DOHH2 (cell line): ENCODE results near the gene CACHD1.
A peak's percentile ranks its signal among the peaks of the same experiment; 100 is the strongest.

Source experiments
- H3F3A ChIP-seq: fragments of 200-600 bp; sonication (generic), shearing (Covaris generic); 2 replicates; pipeline ENCODE4 v1.6.0; 2016; ENCODE audit warnings: antibody characterized with exemption, mild to moderate bottlenecking; ENCODE audit not compliant: control insufficient read depth, insufficient read depth
- H3K27ac ChIP-seq: fragments of 200-600 bp; sonication (generic); 2 replicates; pipeline ENCODE4 v1.5.1; 2014; ENCODE audit warnings: low read depth, mild to moderate bottlenecking, low read length, moderate library complexity
- H3K27me3 ChIP-seq: fragments of 200-600 bp; sonication (generic); 2 replicates; pipeline ENCODE4 v1.6.1; 2014; ENCODE audit warnings: mild to moderate bottlenecking, low read length, mixed read lengths; ENCODE audit not compliant: control insufficient read depth
- H3K36me3 ChIP-seq: fragments of 200-600 bp; sonication (generic); 2 replicates; pipeline ENCODE4 v1.6.1; 2014; ENCODE audit warnings: mild to moderate bottlenecking, low read length, moderate library complexity, mixed read lengths; ENCODE audit not compliant: control insufficient read depth
- H3K4me1 ChIP-seq: fragments of 200-600 bp; sonication (generic); 2 replicates; pipeline ENCODE4 v1.6.1; 2014; ENCODE audit warnings: mild to moderate bottlenecking, low read length, mixed read lengths; ENCODE audit not compliant: control insufficient read depth
- H3K4me2 ChIP-seq: fragments of 200-600 bp; sonication (generic); 2 replicates; pipeline ENCODE4 v1.6.0; 2014; ENCODE audit warnings: mild to moderate bottlenecking, low read length, moderate library complexity
- H3K4me3 ChIP-seq: fragments of 200-600 bp; sonication (generic); 2 replicates; pipeline ENCODE4 v1.5.1; 2014; ENCODE audit warnings: mild to moderate bottlenecking, low read length, mixed read lengths
- H3K79me2 ChIP-seq: fragments of 200-600 bp; sonication (generic); 2 replicates; pipeline ENCODE4 v1.6.1; 2014; ENCODE audit warnings: mild to moderate bottlenecking, low read length, mixed read lengths; ENCODE audit not compliant: control insufficient read depth
- H3K9me2 ChIP-seq: fragments of 200-600 bp; sonication (generic); replicated peaks from 2 replicates; pipeline ENCODE4 v1.6.1; 2014; ENCODE audit warnings: mild to moderate bottlenecking, low read length, mixed read lengths; ENCODE audit not compliant: control insufficient read depth
- H3K9me3 ChIP-seq: fragments of 200-600 bp; sonication (generic); 2 replicates; pipeline ENCODE4 v1.6.1; 2014; ENCODE audit warnings: antibody characterized with exemption, low read length, mixed read lengths; ENCODE audit not compliant: control insufficient read depth, insufficient read depth
- H4K20me1 ChIP-seq: fragments of 200-600 bp; sonication (generic); 2 replicates; pipeline ENCODE4 v1.6.0; 2014; ENCODE audit warnings: low read depth, mild to moderate bottlenecking, antibody characterized with exemption, low read length, moderate library complexity; ENCODE audit not compliant: control insufficient read depth, insufficient read depth
- CTCF ChIP-seq: fragments of 200-600 bp; sonication (generic); IDR thresholded peaks from one replicate; pipeline ENCODE4 v1.5.1; 2014; ENCODE audit warnings: antibody characterized with exemption, mild to moderate bottlenecking, low read depth, low read length; ENCODE audit not compliant: poor library complexity, severe bottlenecking
- EZH2phosphoT487 ChIP-seq: fragments of 200-600 bp; sonication (generic); IDR thresholded peaks from 2 replicates; pipeline ENCODE4 v1.6.1; 2017; ENCODE audit warnings: borderline replicate concordance, mild to moderate bottlenecking, antibody characterized with exemption, low read length, moderate library complexity, mixed read lengths

The CACHD1 gene

DNA sequence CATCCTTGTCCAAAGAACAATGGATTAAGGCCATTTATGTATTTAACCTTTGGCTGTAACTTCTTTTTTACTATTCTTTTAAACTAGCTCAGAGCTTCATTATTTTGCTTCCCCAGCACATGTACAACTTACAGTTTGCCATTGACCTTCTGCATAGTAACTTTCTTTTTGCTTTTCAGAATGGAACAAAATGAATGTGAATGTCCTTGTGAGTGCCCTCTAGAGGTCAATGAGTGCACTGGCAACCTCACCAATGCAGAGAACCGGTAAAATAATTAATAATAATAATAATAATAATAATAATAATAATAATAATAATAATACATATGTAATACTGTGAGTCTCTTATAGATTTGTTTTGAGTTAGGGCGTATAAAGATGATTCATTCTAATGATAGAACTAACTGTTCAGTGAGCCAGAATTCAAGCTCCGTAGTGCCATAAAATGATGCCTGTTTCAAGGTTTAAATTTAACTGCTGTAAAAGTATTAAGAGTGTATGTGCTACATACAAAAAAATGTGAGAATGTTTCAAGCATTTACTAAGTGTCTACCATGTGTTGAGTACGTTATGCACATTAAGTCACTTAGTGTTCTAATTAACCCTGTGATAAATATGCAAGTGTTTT is 205.9 kb downstream of the CACHD1 start:
- no peaks in the 10 kb centered on the region for H3K9me3 ChIP-seq
- H3K4me3 ChIP-seq = no peak overlapping the region
- H3K4me2 ChIP-seq = no peak overlapping the region
- H3K27me3 ChIP-seq = 0 out of 2 replicates have a peak, but pooled peaks cover 4% of the 10 kb centered on the region
- no peaks in the 10 kb centered on the region for H3K4me1 ChIP-seq
- H3K79me2 ChIP-seq = no peaks in the 10 kb centered on the region
- TF ChIP-seq EZH2phosphoT487 (no peak), CTCF (peak; percentile 42)
- no peaks in the 10 kb centered on the region for H3K36me3 ChIP-seq
- H4K20me1 ChIP-seq = no peaks in the 10 kb centered on the region
- no peaks in the 10 kb centered on the region for H3F3A ChIP-seq
- H3K9me2 ChIP-seq = no peaks in the 10 kb centered on the region
- H3K27ac ChIP-seq = no peak overlapping the region

DNA sequence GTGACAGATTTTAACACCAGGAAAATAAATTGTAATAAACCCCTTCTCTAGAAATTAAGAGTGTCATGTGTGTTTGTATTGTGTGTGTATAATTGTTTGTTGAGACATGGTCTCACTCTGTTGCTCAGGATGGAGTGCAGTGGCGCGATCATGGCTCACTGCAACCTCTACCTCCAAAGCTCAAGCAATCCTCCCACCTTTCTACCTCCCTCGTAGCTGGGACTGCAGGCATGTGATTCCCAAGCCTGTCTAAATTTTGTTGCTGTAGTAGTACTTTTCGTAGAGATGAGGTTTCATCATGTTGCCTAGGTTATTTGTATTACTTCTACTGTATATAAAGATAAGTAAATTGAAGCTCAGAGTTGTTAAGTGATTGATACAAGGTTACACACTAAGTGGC is 206.5 kb downstream of the CACHD1 start:
- Histone ChIP-seq H3K36me3 (no peaks in the 10 kb centered on the region), H3K4me2 (no peak overlapping the region), H3K27ac (no peak overlapping the region), H3K4me1 (no peaks in the 10 kb centered on the region), H3K9me3 (no peaks in the 10 kb centered on the region), H3K79me2 (no peaks in the 10 kb centered on the region), H3K4me3 (no peak overlapping the region), H3K9me2 (no peaks in the 10 kb centered on the region), H4K20me1 (no peaks in the 10 kb centered on the region), H3F3A (no peaks in the 10 kb centered on the region), H3K27me3 (0 out of 2 replicates have a peak, but pooled peaks cover 4% of the 10 kb centered on the region)
- TF ChIP-seq EZH2phosphoT487 = no peak
- no peak for TF ChIP-seq CTCF

GRCh38 chr1:64677532-64677931 is 207.6 kb downstream of the CACHD1 start:
- Histone ChIP-seq H4K20me1 (no peaks in the 10 kb centered on the region), H3K79me2 (no peaks in the 10 kb centered on the region), H3K9me2 (no peaks in the 10 kb centered on the region), H3K27me3 (0 out of 2 replicates have a peak, but pooled peaks cover 4% of the 10 kb centered on the region), H3F3A (no peaks in the 10 kb centered on the region), H3K9me3 (no peaks in the 10 kb centered on the region), H3K27ac (no peak overlapping the region), H3K36me3 (no peaks in the 10 kb centered on the region), H3K4me1 (no peaks in the 10 kb centered on the region), H3K4me3 (no peak overlapping the region), H3K4me2 (no peak overlapping the region)
- TF ChIP-seq CTCF (no peak), EZH2phosphoT487 (no peak)

- H3K9me2 ChIP-seq = no peaks in the 10 kb centered on the region
- no peaks in the 10 kb centered on the region for H3K79me2 ChIP-seq
- H3K36me3 ChIP-seq = no peaks in the 10 kb centered on the region
- no peak overlapping the region for H3K27ac ChIP-seq
- no peaks in the 10 kb centered on the region for H3F3A ChIP-seq
- no peak overlapping the region for H3K4me3 ChIP-seq
- H3K9me3 ChIP-seq = no peaks in the 10 kb centered on the region
- H3K4me2 ChIP-seq = no peak overlapping the region
- H3K4me1 ChIP-seq = no peaks in the 10 kb centered on the region
- H3K27me3 ChIP-seq = 0 out of 2 replicates have a peak, but pooled peaks cover 4% of the 10 kb centered on the region
- TF ChIP-seq EZH2phosphoT487 (no peak), CTCF (no peak)
- no peaks in the 10 kb centered on the region for H4K20me1 ChIP-seq
These were observed 208.4 kb downstream of the CACHD1 start for GRCh38 chr1:64678366-64678765.
